ENCODE results near the gene PRR35.

PRR35 gene

DNA sequence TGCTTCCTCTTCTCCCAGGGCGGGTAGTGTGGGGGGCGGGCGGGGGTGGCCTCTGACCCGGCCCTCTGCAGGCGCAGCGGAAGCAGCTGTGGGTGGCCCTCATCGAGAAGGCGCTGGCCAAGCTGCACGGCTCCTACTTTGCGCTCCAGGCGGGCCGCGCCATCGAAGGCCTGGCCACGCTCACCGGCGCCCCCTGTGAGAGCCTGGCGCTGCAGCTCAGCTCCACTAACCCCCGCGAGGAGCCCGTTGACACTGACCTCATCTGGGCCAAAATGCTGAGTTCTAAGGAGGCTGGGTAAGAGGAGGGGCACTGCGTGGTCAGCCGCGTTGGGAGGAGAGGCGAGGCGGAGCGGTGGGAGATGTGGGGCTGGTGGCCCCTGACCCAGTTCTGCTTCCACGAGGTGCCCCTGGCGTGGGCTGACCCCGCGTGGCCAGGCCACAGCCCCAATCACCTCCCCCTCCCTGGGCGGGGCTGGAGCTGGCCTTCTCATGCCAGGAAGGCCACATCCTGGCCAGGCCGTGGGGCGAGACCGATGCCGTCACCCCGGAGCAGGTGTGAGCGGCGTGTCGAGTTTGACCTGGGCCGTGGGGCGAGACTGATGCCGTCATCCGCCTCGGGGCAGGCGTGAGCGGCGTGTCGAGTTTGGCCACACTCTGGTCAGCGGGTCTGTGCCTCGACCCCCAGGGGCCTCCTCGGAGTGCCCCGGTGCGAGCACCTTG, 10.5 kb upstream of the PRR35 start:
- no peak for DNase-seq (ENCODE audit: low read depth)

DNA sequence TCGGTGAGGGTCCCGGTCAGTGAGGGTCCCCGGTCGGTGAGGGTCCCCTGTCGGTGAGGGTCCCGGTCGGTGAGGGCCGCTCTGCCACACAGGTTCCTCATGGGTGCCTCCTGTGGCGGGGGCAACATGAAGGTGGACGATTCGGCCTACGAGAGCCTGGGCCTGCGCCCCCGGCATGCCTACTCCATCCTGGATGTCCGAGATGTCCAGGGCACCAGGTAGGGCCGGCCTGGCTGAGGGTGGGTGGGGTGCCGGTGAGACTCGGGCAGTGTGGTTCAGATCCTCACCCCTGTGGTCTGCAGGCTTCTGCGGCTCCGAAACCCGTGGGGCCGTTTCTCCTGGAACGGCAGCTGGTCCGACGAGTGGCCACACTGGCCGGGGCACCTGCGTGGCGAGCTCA, 9.0 kb upstream of the PRR35 start:
- DNase-seq (ENCODE audit: low read depth) = no peak

DNA sequence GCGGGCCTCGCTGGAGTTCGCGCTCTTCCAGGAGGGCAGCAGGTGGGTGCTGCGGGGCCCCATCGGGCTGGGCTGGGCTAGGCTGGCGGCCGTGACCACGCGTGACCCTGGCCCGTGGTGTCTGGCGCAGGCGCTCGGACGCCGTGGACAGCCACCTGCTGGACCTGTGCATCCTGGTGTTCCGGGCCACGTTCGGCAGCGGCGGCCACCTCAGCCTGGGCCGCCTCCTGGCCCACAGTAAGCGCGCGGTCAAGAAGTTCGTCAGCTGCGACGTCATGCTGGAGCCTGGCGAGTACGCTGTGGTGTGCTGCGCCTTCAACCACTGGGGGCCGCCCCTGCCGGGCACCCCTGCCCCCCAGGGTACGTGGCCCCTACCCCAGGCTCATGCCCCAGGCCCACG, 8.0 kb upstream of the PRR35 start:
- DNase-seq (ENCODE audit: low read depth) = no peak

DNA sequence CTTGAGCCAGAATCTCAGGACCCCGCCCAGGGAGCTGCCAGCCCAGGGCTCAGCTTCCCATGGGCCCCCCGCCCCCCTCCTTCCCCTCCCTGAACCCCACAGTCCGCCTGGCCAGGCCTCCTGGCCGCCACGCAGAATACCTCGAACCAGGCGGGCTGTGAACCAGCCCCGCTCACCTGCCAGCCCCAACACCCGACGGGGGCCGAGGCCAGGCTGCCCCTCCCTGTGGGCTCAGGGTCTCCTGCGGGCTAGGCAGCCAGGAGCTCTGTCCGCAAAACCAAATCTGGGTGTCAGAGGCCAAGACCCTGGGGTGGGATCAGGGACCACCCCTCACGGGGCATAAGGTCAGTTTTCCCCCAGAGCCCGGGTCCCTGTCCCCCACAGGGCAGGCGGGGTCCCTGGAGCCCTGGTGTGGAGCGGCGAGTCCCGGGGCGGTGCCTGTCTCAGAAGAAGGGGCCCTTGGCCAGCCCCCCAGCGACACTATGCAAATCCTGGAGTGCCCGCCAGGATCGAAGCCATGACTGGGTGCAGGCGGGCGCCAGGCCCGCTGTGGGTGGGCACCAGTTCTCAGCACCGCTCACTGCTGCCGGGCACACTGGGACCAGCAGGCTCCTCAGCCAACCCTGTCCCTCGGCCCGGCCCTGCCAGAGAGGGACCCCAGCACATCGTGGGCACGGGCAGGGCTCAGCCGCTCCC, 6.4 kb upstream of the PRR35 start:
- no peak for DNase-seq (ENCODE audit: low read depth)

DNA sequence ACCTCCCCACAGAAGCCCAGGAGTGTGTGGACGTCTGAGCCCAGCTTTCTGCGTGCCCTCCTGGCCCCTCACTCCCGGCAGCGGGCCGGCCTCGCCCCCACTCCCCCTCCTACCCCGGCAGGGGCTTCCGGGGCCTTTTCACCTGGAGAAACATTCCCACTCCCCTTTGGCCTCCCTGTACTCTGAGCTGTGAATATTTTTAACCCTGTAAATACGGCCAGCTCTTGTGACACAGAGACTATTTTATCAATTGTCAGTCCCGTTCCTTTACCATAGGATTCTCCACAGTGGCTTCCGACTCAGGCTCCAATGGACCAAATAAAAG, 5.9 kb upstream of the PRR35 start:
- no peak for DNase-seq (ENCODE audit: low read depth)

DNA sequence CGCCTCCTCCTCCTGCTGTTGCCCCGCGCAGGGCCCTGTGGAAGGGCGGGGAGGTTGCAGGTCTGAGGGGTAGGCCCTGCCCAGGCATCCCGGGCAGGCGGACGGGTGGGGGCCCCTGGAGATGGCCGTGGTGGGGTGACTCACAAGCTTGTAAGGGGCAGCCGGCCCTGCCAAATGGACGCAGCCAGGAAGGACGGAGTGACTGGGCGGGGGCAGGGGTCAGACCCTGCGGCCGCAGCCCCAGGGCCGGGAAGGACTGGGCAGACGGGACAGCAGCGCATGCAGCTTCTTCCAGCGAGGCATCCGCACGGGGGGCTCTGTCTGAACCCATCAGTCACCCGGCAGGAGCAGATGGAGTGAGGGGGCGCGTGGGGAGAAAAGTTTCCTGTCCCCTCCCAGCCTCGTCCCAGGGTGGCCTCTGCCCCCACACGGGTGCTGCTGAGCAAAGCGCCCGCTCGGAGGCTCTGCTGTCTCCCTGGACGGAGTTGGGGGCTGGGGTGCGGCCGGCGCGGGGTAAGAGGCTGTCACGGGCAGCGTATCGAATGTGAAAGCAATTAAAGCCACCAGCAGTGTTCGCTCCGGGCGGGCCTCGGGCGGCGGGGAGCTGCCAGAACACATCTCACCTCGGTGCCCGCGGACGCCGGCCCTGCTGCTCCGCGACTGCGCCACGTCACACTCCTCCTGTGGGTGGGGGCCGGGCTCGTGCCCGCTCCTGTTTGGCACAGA, 5.4 kb upstream of the PRR35 start:
- DNase-seq (ENCODE audit: low read depth) = no peak

DNA sequence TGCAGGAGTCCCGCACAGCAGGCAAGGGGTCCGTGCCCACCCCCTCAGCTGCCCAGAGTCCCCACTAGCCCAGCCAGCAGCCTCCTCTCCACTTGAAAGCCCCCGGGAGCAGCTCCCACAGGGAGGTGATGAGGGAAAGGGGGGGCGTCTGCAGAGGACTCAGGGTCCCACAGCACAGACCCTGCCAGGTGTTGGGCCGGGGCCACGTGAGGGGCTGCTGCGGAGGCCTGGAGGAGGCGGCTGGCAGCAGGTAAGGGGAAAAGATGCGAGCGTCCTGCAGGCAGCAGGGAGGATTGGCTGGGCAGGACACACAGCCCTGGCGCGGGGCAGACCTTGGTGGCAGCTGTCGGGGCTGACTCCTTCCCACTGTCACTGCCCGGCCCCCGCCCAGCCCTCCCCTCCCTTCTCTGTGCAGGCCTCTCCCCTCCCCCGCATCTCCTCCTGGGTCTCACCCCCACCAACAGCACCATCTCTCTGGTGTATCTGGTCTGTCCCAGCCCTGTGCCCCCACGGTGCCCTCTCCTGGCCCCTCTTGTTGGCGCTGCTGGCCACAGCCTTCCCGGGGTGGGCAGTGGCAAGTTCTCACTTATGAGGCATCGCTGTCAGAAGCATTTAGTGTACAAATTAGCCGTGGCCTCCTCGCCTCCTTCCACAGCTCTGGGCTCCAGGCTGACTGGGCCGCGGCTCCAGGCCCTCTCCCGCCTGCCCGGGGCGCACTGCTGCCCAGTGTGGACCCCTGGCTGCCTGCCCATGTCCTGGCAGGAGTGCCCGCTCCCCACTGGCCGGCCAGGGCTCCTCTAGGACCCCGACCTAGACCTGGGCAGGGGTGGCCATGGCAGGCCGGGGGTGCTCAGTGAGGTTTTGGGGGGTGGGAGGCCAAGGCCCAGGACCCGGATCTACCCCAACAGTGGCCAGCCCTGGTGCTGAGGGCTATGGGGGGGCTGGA, 4.4 kb upstream of the PRR35 start:
- DNase-seq (ENCODE audit: low read depth) = no peak

DNA sequence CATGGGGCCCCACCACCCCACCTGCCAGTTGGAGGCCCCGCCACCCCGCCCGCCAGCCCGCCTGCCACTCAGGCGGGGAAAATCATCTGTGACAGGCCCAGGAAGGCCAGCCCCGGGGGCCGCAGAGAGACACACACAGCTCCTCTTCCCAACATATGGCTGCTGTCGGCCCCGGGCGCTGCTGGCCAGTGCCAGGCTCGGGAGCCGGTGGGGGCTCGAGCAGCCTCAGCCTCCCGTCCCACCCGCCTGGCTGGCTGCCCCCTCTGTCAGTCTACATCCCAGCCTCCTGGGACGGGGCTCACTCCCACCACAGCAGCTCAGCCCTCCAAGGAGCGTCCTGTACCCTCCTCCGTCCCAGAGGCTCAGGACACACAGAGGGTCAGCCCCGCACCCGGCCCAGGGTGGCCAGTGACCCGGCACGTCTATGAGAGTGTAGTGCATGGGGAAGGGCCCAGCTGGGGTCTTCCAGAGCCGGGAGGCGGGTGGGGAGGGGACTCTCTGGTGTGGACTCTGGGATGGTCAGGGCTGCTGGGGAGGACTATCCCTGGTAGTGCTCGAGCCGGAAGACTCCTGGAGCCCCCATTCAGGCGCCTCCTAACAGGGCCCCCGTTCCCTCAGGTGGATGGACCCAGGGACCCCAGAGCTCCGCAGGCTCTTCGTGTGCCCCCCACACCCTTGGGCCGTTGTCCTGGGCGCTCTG, 3.6 kb upstream of the PRR35 start:
- DNase-seq (ENCODE audit: low read depth) = no peak

DNA sequence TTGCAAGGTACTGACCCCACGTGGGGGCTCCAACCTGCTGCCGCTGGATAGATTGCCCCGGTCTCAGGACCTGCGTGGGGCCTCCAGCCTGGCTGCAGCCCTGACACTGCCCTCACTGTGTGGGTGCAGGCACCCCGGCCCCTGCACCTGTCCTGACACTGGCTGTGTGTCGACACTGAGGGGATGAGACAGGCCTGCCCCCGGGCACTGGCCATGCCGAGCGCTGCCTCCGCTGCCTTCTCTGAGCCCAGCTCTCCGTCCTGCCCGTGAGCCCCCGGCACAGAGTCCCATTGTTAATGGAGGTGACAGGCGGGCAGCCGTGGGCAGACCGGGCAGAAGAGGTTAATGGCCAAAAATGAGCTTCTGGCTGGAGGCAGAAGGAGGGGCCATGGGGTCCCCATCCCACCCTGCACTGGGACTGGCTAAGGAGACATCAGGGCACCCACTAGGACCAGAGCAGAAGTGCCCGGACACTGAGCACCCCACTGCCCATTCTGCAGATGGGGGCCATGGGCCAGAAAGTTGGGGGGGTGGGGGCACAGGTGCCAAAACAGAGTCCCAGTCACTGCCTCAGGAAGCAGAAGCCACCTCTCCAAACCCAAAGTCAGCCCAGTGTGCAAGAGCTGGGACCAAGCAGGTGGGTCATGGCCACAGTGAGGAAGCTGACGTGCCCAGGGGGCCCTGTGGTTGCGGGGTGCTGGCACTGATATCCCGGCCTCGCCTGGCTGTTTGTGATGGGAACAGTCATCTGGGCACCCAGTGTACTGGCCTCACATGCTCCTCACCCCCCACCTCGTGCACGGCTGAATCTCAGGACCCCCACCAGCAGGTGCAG, 2.5 kb upstream of the PRR35 start:
- DNase-seq (ENCODE audit: low read depth) = no peak

DNA sequence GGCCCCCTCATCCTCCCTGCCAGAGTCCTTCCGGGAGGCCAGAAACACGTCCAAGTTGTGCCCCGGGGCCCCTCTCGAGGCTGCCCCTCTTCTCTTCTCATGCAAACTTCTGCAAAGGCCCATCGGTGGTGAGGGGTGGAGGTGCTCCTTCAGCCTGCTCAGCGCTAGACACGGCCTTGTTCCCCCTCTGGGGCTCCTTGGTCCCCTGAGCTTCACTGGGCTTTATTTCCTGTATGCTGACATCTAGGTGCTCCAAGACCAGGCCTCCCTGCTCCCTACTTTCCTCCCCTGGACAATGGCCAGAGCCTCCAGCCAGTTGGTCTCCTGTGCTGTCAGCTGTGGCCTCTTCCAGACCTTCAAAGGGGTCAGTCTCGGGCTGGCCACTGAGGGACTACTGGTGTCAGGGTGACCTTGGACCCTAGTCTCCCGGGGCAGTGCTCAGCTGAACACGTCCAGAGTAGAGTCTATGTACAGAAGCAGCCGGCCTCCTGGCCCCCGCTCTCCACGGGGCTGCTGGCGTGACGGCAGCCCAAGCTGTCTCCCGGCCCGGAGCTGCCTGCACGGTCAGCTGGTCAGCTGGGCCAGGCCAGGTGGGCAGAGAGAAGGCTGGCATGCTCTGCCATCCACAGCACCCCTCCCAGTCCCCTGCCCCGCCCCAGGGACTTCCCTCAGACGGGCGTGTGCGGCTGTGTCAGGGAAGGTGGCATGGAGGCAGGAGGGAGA, 1.7 kb upstream of the PRR35 start:
- no peak for DNase-seq (ENCODE audit: low read depth)

DNA sequence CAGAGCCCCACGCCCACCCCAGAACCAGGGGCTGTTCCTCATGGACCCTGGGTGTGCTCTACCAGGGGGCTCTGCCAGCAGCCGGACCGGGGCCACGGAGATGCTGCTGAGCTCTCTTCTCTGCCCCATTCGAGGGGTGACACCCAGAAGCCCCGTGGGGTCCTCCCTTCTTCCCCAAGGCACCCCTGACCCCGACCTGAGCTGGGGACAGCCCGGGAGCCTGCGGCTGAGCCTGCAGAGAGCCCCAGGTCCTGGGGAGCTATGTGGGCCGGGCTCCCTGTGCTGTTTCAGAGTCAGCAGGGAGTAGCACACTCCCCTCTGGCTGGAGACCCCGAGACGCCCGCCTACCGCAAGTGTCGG, 1.2 kb upstream of the PRR35 start:
- no peak for DNase-seq (ENCODE audit: low read depth)

DNA sequence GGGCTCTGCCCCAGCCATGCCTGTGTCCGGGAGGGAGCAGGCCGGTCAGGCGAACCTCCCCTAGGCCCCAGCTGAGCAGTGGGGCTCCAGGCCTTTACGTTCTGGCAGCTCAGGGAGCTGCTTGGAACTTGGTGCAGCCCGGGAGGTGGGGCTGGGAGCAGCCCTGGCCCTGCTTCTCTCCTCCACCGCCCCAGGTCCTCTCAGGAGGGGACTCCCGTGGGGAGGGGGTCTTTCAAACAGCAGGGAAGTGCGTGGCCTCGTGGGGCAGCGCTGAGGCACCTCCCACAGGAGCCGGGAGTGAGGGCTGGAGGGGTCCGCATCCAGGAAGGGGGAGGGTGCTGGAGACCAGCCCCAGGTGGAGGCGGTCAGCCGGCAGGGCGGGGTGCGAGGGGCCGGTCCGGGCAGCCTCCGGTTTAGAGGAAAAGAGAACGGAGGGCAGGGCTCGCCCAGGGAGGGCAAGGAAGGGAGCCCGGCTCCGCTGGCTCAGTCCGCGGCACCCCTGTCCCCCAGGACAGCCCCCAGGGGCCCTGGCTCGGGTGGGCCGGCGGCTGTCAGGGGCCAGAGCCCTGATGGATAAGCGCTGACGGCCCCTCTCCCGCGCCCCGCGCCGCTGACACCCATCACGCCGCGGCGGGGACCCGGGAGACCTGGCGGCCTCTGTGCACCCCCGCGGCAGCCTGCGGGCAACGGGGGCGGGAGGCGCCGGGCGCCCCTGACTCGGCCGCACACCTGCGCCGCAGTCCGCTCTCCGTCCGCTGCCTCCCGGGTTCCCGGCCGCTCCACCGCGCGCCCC, 587 bp upstream of the PRR35 start:
- no peak for DNase-seq (ENCODE audit: low read depth)

DNA sequence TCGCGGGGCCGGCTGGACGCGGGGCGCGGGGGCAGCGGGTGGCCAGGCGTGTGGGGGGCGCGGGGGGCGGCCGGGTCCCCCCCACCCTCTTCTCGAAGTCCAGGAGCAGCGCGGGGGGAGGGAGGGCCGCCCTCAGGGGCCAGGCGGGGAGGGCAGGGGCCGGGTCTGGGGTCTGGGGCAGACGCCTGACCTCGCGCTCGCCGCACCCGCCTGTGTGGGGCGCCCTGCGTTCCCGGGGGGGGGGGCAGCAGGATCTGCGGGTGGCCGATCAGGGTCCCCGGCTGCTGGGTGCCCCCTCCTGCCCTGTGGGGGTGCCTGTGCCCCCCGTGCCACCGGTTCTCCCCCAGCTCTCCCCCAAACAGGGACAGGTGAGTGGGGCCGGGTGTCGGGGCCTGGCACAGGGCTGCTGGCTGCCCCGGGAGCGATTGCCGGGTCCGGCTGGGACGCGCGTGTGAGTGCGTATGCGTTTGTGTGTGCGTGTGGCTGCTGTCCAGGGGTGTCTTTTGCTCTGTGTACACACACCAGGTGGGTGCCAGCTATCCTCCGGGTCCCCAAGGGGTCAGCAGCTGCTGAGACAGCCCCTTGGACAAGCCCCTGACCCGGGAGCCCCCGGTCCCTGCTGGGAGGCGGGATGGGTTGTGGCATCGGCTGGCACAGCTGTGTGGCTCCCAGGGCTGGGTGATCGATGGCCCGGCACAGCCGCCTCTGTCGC, 663 bp downstream of the PRR35 start:
- DNase-seq (ENCODE audit: low read depth) = no peak

DNA sequence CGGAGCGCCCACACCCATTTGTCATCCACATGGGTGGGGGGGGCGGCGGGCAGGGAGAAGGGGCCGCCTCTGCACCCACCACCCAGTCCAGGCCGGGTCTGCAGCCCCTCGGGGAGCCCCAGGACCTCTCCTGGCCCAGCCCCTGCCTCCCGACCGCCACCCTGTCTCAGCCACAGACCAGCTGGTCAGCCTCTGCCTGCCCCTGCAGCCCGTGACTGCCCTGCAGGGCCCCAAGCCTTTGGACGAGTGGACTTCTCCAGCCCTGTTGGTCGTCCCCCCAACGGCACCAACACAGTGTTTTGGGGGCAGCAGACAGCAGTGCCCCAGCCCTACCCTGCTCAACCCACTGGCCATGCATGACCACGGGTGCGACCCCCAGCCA, 1.2 kb downstream of the PRR35 start:
- no peak for DNase-seq (ENCODE audit: low read depth)

DNA sequence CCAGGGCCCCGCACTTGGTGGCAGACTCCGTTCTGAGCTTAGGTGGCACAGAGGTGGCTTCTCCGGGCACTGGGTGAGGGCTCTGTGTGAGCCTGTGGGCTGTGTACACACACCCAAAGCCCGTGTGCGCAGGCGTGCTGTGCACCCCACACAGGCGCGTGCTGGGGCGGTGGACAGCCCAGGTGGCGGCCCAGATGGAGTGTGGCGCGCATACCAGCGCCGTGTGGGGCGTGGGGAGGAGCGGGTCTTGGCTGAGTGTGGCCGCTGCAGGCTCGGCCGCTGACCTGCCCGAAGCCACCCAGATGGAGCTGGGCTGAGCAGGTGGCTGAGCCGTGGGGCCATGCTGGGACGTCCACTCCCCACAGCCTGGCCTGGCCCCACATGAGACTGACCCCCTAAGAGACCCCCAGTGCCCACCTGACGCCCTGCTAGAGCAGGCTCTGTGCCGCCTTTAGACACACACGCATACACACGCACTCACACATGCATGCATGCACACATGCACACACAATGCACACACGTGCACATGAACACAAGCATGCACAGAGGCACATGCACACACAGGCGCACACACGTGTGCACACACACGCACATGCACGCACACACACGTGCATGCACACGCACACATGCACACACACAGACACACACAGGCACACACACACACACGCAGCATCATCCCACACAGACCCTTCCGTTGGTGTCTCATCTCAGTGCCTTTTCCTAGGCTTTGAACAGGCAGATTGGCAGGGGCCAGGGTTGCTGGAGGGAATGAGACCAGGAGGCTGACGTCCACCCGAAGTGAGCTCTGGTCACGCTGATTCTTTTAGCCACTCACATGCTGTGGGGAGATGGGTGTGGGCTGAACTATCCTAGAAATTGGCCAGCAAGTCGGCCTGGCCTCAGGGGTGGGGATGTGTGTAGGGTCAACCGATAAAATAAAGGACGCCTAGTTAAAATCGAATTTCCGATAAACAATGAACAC, 2.1 kb downstream of the PRR35 start:
- no peak for DNase-seq (ENCODE audit: low read depth)

DNA sequence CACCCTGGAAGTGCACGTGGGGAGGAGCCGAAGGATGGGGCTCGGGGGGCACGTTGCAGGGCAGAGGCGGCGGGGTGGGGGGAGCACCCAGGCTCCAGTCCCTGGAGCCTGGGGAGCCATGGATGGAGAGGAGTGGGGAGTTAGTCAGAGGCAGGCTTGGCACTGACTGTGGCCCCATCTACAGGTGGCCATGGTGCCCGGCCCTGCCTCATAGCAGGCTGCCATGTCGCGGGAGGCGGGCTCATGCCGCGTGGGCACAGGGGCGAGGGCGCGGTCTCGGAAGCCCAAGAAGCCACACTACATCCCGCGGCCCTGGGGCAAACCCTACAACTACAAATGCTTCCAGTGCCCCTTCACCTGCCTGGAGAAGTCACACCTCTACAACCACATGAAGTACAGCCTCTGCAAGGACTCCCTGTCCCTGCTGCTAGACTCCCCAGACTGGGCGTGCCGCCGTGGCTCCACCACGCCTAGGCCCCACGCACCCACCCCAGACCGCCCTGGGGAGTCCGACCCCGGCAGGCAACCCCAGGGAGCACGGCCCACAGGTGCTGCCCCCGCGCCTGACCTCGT, 3.0 kb downstream of the PRR35 start:
- no peak for DNase-seq (ENCODE audit: low read depth)

All from stimulated activated CD8-positive, alpha-beta memory T cell treated with anti-CD3 and anti-CD28 coated beads, Interleukin-4, amount 100 ng/mL, for 24 hours (primary cell).